GM19035 (cell line): Measurements from ENCODE around the gene PRSS27.

Experiments
- ATAC-seq: cut with Tn5 transposase; IDR thresholded peaks from one replicate; pipeline ENCODE4 v1.9.1; 2021; ENCODE audit not compliant: unreplicated experiment

Gene PRSS27

GRCh38 chr16:2752035-2752849 lies 32.2 kb upstream of the PRSS27 start, which contains the start of gene SRRM2:
SRRM2 (plus strand) TSS chr16:2752638; CDS start chr16:2756365, 3,727 bp downstream.
- ATAC-seq = peak; percentile 78

GRCh38 chr16:2751577-2752034 lies 31.6 kb upstream of the PRSS27 start:
- peak; percentile 38 for ATAC-seq

- ATAC-seq = no peak
These were observed 29.9 kb upstream of the PRSS27 start for GRCh38 chr16:2749936-2750335.

GRCh38 chr16:2749476-2749875 lies 29.5 kb upstream of the PRSS27 start:
- ATAC-seq = no peak

GRCh38 chr16:2748757-2749455 lies 28.9 kb upstream of the PRSS27 start:
- no peak for ATAC-seq

- no peak for ATAC-seq
These were observed 25.9 kb upstream of the PRSS27 start for GRCh38 chr16:2745961-2746360.

GRCh38 chr16:2745116-2745890 lies 25.3 kb upstream of the PRSS27 start:
- ATAC-seq = no peak

- ATAC-seq = no peak
These were observed 24.7 kb upstream of the PRSS27 start for GRCh38 chr16:2744711-2745110.

- no peak for ATAC-seq
These were observed 23.2 kb upstream of the PRSS27 start for GRCh38 chr16:2743007-2743810.

GRCh38 chr16:2742323-2743006 lies 22.4 kb upstream of the PRSS27 start:
- ATAC-seq = no peak

GRCh38 chr16:2741168-2741567 lies 21.1 kb upstream of the PRSS27 start:
- no peak for ATAC-seq

- no peak for ATAC-seq
These were observed 20.5 kb upstream of the PRSS27 start for GRCh38 chr16:2740476-2740875.

- no peak for ATAC-seq
These were observed 19.8 kb upstream of the PRSS27 start for GRCh38 chr16:2739625-2740430.

GRCh38 chr16:2738615-2739014 lies 18.6 kb upstream of the PRSS27 start:
- no peak for ATAC-seq

GRCh38 chr16:2737895-2738418 lies 17.9 kb upstream of the PRSS27 start:
- no peak for ATAC-seq

- no peak for ATAC-seq
These were observed 17.2 kb upstream of the PRSS27 start for GRCh38 chr16:2737238-2737605.

- ATAC-seq = no peak
These were observed 16.6 kb upstream of the PRSS27 start for GRCh38 chr16:2736476-2737237.

GRCh38 chr16:2734844-2735515 lies 15.0 kb upstream of the PRSS27 start:
- ATAC-seq = no peak
